ENCODE measurements around the gene ALKBH4.

Gene ALKBH4

GRCh38 chr7:102424129-102424551 lies 40.5 kb downstream of the ALKBH4 start:
- no peak for TF ChIP-seq CTCF (IDR thresholded peaks at IDR 0.05; ENCODE audit: low read depth, low read length)
- no peak for DNase-seq (ENCODE audit: extremely low read depth, low read depth)

GRCh38 chr7:102421706-102422240 lies 42.9 kb downstream of the ALKBH4 start:
- no peak for DNase-seq (ENCODE audit: extremely low read depth, low read depth)
- TF ChIP-seq CTCF (IDR thresholded peaks at IDR 0.05; ENCODE audit: low read depth, low read length): no peak

GRCh38 chr7:102418592-102418991 lies 46.1 kb downstream of the ALKBH4 start:
- no peak for TF ChIP-seq CTCF (IDR thresholded peaks at IDR 0.05; ENCODE audit: low read depth, low read length)

GRCh38 chr7:102417105-102417504 lies 47.6 kb downstream of the ALKBH4 start:
- no peak for DNase-seq (ENCODE audit: extremely low read depth, low read depth)
- no peak for TF ChIP-seq CTCF (IDR thresholded peaks at IDR 0.05; ENCODE audit: low read depth, low read length)

More at GRCh38 chr7:102418592-102418991, 46.1 kb downstream of the ALKBH4 start:
- DNase-seq (ENCODE audit: extremely low read depth, low read depth): no peak

- no peak for TF ChIP-seq CTCF (IDR thresholded peaks at IDR 0.05; ENCODE audit: low read depth, low read length)
- DNase-seq (ENCODE audit: extremely low read depth, low read depth): no peak
Measured at GRCh38 chr7:102416406-102416805, 48.3 kb downstream of the ALKBH4 start.

GRCh38 chr7:102415685-102416225 lies 48.9 kb downstream of the ALKBH4 start:
- TF ChIP-seq CTCF (IDR thresholded peaks at IDR 0.05; ENCODE audit: low read depth, low read length): no peak
- DNase-seq (ENCODE audit: extremely low read depth, low read depth): no peak

GRCh38 chr7:102413611-102414010 lies 51.1 kb downstream of the ALKBH4 start:
- no peak for DNase-seq (ENCODE audit: extremely low read depth, low read depth)

More at GRCh38 chr7:102413611-102414010, 51.1 kb downstream of the ALKBH4 start:
- TF ChIP-seq CTCF (IDR thresholded peaks at IDR 0.05; ENCODE audit: low read depth, low read length): no peak

All from AG09319 (cell line).